ENCODE results near the gene JOSD1. TPM values are rescaled to one million over a fixed set of nuclear protein-coding genes. Genes with fewer than 3 reads are reported as not detected.

JOSD1 gene
- total RNA-seq, 1 donor from 2014 or later, result 47.1 TPM

- peak; percentile 67 for DNase-seq
These were observed 32.6 kb upstream of the JOSD1 start for GRCh38 chr22:38733329-38733723.

DNA sequence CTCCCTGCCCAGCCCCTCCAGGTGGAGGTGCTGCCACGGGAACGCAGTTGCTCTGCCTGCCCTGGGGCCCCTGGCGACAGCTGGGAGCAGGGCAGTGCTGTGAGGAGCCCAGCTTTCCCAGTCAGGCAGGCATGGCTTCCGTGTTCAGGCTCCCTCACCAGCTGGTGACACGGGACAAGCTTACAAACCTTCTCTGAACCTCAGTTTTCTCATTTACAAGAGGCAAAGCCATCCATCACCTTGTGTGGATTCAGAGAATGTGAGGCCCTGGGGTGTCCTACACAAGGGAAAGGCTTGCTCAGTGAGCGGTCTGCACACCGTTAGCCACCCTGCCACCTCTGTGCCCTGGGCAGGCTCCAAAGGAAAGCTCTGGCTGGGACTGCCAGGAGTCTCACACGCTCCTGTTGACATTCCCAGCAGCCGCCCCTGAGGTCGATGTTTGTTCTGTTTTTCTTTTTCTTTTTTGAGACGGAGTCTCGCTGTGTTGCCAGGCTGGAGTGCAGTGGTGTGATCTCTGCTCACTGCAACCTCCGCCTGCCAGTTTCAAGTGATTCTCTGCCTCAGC, 31.6 kb upstream of the JOSD1 start:
- no peak for DNase-seq

DNA sequence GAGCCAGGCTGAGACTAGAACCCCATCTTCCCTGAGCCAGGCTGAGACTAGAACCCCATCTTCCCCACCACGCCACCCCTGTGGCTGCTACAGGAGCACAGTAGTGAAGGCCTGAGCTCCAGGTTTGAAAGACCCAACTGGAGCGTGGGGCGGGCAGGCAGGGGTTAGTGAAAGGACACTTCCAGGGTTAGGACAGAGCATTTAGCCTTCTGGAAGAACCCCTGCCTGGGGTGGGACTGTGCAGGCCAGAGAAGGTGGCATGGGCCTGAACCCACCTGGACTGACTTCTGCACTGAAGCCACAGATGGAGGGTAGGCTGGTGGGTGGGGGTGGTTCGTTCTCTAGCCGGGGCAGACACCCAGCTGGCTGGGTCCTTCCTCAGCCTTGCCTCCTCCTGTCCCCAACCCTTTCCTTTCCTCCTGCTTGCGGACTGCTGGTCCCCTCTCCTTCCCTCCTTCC, 31.0 kb upstream of the JOSD1 start:
- no peak for DNase-seq

GRCh38 chr22:38730411-38730871, 29.7 kb upstream of the JOSD1 start:
- DNase-seq, result no peak

- no peak for DNase-seq
These were observed 29.2 kb upstream of the JOSD1 start for GRCh38 chr22:38729946-38730345.

- no peak for DNase-seq
These were observed 28.4 kb upstream of the JOSD1 start for GRCh38 chr22:38728871-38729796.

GRCh38 chr22:38727530-38728451, 27.0 kb upstream of the JOSD1 start:
- DNase-seq, result no peak

- DNase-seq, result no peak
These were observed 26.4 kb upstream of the JOSD1 start for GRCh38 chr22:38727123-38727522.

DNA sequence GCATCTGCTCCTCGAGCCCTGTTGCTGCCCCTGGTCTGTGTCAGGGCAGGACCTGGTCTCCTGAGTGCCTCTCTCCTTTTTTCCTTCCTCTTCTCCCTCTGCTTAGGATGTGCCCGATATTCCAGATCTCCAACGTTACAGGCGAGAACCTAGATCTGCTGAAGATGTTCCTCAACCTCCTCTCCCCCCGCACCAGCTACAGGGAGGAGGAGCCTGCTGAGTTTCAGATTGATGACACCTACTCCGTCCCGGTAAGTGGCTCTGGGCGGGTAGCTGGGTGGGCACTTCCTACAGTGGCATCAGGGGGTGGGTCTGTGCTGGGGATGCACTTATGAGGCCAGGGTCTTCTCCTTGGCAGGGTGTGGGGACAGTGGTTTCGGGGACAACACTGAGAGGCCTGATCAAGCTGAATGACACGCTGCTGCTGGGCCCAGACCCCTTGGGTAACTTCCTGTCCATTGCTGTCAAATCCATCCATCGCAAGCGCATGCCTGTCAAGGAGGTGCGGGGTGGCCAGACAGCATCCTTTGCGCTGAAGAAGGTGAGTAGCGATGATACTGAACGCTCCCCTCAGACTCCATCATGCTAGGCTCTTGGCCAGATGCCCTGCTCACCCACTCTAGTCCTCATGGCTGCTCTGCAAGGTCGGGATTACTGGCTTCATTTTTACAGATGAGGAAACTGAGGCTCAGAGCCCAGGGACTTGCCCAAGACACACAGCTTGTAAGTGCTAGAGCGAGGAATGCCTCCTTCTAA, 25.3 kb upstream of the JOSD1 start:
- DNase-seq, result no peak

DNA sequence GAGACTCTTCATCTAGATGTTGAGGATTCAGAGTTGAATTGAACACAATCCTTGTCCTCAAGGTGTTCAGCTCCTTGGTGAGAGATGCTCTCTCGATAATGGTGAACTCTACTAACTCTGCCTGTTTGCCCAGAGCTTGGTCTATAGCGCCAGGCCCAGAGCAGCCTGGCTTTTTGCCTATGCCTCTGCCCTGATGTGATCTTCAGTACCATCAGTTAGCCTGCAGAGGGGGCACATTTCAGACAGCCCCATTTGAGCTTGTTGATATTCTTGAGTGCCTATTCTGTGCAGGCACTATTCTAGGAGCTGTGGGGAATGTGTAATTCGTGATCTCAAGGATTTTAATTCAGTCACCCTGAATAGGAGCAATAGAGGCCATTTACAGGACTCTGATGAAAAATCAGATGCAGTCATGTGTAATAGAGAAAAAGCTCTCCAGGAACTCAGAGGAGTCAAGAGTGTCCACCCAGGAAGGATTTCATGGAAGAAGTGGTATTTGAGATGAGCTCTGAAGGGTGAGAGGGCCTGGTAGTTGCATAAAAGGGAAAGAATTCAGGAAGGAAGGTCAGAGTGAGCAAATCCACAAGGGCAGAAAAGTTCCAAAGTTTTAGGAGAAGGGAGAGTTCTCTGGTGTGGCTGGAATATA, 24.3 kb upstream of the JOSD1 start:
- DNase-seq, result no peak

- DNase-seq, result no peak
These were observed 23.4 kb upstream of the JOSD1 start for GRCh38 chr22:38724176-38724575.

DNA sequence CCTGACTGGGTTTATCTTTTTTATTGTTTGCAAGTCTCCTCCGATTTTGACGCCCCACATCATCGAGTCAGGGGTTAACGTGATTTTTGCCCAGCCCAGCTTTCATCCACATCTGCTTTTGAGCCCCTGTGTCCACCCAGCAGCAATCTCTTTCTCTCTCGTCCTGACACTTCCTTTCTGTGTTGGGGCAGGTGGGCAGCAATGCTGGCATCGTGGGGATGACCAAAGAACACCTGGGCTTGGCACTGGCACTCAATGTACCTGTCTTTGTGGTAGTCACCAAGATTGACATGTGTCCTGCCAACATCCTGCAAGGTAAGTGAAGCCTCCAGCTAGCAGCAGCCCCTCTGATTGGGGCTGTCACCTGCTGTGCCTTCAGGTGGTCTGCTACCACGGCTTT, 20.8 kb upstream of the JOSD1 start:
- DNase-seq, result no peak

DNA sequence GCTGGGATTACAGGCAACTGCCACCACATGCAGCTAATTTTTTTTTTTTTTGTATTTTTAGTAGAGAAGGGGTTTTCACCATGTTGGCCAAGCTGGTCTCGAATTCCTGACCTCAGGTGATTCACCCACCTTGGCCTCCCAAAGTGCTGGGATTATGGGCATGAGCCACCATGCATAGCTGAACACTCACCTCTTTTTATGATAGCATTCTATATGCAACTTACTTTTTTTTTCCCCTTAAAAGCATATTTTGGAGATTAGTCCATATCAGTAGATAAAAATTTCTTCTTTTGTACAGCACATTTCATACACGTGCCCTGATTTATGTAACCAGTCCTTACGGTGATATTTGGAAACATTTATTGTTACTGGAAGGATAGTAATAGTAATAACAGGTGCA, 19.6 kb upstream of the JOSD1 start:
- DNase-seq, result no peak

- no peak for DNase-seq
These were observed 18.5 kb upstream of the JOSD1 start for GRCh38 chr22:38719196-38719595.

DNA sequence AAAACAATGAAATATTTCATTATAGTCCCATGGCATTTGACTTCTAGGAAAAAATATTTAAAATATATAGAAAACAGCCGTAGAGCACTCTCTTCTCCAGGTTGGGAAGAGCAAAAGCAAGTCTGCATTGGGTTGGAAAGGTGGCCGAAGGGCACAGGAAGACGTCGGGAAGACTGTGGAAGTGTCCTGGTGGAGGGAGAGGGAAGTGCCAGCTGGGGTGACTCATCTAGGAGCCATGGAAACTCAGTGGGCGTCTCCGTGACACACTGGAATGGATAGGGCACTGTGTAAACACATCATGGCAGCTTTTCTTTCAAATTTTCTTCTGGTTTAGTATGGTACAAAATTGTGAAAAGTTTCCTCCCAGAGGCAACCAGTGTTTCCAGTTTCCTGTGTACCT, 17.7 kb upstream of the JOSD1 start:
- peak; percentile 67 for DNase-seq

DNA sequence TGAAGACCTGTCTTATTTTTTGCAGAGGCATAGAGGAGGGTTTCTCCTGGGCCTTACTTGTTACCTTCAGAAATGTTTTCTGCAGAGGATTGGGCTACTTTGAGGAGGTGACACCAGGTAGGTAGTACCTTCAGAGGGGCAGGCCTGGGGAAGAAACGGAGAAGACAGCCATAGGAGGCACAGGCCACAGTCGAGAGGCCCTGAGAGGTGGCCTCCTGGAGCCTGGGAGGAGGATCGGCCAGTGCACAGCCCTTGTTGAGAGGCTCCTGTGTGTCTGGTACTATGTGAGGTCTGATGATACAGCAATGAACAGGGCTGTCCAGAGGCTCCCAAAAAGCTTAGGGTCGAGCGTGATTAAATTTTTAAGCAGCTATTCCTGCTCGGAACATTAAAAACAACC, 16.5 kb upstream of the JOSD1 start:
- no peak for DNase-seq

DNA sequence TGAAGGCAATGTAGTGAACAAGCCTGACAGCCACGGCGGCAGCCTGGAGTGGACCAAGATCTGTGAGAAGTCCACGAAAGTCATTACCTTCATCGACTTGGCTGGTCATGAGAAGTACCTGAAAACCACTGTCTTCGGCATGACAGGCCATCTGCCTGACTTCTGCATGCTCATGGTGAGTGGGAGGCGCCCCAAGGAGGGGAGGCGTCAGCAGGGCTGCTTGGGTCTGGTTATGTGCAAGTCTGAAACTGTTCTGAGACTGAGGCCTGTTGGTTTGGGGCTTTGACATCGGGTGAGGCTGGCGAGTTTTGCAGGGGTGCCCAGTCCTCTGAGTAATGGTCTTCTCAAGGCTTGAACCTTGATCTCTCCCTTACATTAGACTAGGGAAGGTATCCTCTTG, 16.1 kb upstream of the JOSD1 start:
- no peak for DNase-seq

GRCh38 chr22:38716271-38716670, 15.5 kb upstream of the JOSD1 start:
- DNase-seq, result no peak

- DNase-seq, result no peak
These were observed 15.1 kb upstream of the JOSD1 start for GRCh38 chr22:38715852-38716251.

DNA sequence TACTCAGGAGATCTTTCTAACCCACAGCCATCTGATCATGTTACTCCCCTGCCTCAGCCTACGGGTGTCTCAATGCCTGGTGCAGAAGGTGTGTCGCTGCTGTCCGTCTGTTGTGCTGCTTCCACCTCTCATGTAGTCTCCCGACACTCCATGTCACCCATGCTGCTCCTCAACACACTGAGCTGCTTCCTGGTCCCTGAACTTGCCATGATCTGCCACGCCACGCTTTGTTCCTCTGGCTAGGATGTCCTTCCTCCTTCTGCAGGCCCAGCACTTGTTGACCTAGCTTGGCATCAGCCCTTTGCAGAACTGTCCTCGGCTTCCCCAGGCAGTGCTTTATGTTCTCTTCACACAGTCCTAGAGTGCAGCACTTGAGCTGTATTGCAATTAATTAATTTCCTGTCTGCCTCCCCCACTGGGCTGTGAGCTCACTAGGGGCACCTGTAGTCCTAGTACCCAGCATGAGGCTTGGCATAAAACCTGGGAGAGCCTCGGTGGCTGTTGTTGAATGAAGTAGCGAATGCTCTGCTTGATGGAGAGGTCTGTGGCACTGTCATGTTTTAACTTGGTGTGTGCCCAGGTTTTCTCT, 14.5 kb upstream of the JOSD1 start:
- DNase-seq, result no peak

DNA sequence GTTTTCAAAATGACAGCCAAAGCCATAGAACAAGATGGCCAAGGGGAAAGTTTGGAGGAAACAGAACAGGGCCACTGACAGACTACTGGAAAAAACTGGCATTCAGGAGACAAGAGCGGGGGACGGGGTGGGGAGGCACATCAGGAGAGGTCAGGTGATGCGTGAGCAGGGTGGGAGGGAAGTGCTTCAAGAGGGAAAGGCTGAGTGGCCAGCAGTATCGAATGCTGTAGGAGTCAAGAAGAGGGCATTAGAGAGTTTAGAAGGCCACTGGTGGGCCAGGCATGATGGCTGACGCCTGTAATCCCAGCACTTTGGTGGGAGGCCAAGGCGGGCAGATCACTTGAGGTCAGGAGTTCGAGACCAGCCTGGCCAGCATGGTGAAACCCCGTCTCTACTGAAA, 13.2 kb upstream of the JOSD1 start:
- DNase-seq, result no peak

Data from tongue (tissue), 2 donors.